ENCODE measurements around the gene NLGN1.

DNA sequence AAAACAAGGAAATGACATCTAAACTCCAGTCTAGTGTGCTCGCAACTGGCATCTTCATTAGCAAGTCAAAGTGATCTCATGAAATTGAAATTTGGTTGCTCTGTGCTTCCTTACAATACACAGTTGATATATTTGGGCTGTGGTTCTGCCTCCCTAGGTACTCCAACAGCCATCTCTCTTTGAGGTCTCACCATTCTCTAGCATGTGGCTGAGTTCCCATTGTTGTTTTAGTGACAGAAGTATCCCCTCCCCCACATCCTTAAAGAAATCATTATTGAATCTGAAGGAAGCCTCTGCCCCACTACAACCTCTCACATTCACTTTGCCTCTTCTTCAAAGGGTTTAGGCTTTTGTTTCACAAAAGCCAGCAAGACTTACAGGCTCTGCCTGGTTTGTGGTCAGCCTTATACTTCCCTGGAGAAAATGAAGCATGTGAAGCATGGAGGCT is 516.5 kb downstream of the NLGN1 start:
- TF ChIP-seq, protein P1, sequence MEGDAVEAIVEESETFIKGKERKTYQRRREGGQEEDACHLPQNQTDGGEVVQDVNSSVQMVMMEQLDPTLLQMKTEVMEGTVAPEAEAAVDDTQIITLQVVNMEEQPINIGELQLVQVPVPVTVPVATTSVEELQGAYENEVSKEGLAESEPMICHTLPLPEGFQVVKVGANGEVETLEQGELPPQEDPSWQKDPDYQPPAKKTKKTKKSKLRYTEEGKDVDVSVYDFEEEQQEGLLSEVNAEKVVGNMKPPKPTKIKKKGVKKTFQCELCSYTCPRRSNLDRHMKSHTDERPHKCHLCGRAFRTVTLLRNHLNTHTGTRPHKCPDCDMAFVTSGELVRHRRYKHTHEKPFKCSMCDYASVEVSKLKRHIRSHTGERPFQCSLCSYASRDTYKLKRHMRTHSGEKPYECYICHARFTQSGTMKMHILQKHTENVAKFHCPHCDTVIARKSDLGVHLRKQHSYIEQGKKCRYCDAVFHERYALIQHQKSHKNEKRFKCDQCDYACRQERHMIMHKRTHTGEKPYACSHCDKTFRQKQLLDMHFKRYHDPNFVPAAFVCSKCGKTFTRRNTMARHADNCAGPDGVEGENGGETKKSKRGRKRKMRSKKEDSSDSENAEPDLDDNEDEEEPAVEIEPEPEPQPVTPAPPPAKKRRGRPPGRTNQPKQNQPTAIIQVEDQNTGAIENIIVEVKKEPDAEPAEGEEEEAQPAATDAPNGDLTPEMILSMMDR (IDR thresholded peaks at IDR 0.05), result no peak
- TF ChIP-seq EP300 (IDR thresholded peaks at IDR 0.05), result no peak
- TF ChIP-seq NFE2L2 (conservative IDR thresholded peaks at IDR 0.05; ENCODE audit: low read length), result no peak
- no peak for TF ChIP-seq JUNB (IDR thresholded peaks at IDR 0.05)
- TF ChIP-seq, protein P2, sequence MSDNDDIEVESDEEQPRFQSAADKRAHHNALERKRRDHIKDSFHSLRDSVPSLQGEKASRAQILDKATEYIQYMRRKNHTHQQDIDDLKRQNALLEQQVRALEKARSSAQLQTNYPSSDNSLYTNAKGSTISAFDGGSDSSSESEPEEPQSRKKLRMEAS (IDR thresholded peaks at IDR 0.05), result no peak
- TF ChIP-seq, protein P3, sequence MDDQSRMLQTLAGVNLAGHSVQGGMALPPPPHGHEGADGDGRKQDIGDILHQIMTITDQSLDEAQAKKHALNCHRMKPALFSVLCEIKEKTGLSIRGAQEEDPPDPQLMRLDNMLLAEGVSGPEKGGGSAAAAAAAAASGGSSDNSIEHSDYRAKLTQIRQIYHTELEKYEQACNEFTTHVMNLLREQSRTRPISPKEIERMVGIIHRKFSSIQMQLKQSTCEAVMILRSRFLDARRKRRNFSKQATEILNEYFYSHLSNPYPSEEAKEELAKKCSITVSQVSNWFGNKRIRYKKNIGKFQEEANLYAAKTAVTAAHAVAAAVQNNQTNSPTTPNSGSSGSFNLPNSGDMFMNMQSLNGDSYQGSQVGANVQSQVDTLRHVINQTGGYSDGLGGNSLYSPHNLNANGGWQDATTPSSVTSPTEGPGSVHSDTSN (IDR thresholded peaks at IDR 0.05), result no peak
- TF ChIP-seq, protein P4, sequence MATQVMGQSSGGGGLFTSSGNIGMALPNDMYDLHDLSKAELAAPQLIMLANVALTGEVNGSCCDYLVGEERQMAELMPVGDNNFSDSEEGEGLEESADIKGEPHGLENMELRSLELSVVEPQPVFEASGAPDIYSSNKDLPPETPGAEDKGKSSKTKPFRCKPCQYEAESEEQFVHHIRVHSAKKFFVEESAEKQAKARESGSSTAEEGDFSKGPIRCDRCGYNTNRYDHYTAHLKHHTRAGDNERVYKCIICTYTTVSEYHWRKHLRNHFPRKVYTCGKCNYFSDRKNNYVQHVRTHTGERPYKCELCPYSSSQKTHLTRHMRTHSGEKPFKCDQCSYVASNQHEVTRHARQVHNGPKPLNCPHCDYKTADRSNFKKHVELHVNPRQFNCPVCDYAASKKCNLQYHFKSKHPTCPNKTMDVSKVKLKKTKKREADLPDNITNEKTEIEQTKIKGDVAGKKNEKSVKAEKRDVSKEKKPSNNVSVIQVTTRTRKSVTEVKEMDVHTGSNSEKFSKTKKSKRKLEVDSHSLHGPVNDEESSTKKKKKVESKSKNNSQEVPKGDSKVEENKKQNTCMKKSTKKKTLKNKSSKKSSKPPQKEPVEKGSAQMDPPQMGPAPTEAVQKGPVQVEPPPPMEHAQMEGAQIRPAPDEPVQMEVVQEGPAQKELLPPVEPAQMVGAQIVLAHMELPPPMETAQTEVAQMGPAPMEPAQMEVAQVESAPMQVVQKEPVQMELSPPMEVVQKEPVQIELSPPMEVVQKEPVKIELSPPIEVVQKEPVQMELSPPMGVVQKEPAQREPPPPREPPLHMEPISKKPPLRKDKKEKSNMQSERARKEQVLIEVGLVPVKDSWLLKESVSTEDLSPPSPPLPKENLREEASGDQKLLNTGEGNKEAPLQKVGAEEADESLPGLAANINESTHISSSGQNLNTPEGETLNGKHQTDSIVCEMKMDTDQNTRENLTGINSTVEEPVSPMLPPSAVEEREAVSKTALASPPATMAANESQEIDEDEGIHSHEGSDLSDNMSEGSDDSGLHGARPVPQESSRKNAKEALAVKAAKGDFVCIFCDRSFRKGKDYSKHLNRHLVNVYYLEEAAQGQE (IDR thresholded peaks at IDR 0.05), result no peak
- TF ChIP-seq, protein P5, sequence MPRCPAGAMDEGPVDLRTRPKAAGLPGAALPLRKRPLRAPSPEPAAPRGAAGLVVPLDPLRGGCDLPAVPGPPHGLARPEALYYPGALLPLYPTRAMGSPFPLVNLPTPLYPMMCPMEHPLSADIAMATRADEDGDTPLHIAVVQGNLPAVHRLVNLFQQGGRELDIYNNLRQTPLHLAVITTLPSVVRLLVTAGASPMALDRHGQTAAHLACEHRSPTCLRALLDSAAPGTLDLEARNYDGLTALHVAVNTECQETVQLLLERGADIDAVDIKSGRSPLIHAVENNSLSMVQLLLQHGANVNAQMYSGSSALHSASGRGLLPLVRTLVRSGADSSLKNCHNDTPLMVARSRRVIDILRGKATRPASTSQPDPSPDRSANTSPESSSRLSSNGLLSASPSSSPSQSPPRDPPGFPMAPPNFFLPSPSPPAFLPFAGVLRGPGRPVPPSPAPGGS (IDR thresholded peaks at IDR 0.05), result no peak
- TF ChIP-seq, protein P6, sequence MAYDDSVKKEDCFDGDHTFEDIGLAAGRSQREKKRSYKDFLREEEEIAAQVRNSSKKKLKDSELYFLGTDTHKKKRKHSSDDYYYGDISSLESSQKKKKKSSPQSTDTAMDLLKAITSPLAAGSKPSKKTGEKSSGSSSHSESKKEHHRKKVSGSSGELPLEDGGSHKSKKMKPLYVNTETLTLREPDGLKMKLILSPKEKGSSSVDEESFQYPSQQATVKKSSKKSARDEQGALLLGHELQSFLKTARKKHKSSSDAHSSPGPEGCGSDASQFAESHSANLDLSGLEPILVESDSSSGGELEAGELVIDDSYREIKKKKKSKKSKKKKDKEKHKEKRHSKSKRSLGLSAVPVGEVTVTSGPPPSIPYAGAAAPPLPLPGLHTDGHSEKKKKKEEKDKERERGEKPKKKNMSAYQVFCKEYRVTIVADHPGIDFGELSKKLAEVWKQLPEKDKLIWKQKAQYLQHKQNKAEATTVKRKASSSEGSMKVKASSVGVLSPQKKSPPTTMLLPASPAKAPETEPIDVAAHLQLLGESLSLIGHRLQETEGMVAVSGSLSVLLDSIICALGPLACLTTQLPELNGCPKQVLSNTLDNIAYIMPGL (CRISPR knock-in tag; IDR thresholded peaks at IDR 0.05; ENCODE audit: borderline replicate concordance), result no peak
- no peak for TF ChIP-seq POLR2A (IDR thresholded peaks at IDR 0.05; ENCODE audit: low read length)
- TF ChIP-seq FOSL2 (IDR thresholded peaks at IDR 0.05), result no peak
- no peak for TF ChIP-seq FOSL2 (CRISPR knock-in tag; IDR thresholded peaks at IDR 0.05)
- no peak for TF ChIP-seq TP53 (CRISPR knock-in tag; IDR thresholded peaks at IDR 0.05)
- TF ChIP-seq, protein P7, sequence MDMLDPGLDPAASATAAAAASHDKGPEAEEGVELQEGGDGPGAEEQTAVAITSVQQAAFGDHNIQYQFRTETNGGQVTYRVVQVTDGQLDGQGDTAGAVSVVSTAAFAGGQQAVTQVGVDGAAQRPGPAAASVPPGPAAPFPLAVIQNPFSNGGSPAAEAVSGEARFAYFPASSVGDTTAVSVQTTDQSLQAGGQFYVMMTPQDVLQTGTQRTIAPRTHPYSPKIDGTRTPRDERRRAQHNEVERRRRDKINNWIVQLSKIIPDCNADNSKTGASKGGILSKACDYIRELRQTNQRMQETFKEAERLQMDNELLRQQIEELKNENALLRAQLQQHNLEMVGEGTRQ (IDR thresholded peaks at IDR 0.05), result no peak
